ENCODE results near the gene ERH.

DNA sequence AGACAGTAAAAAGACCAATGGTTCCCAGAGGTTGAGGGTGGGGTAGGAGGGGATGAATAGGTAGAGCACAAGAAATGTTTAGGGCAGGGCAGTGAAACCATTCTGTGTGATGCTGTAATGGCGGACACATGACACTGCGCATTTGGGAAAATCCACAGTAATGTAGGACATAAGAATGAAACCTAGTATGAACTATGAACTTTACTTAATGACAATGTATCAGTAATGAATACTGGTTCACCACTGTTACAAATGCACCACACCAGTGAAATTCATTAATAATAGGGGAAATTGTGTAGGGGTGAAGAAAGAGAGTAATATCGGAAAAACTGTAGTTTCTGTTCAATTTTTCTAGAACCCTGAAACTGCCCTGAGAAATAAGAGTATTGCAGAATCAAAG is 5.6 kb downstream of the ERH start:
- no peak for TF ChIP-seq CTCF (IDR thresholded peaks at IDR 0.05)
- no peak for TF ChIP-seq POLR2A (IDR thresholded peaks at IDR 0.05)

Data from thyroid gland (tissue), 4 donors.